Skeletal muscle satellite cell (primary cell): ENCODE measurements around the gene CASP2.
A peak's percentile ranks its signal among the peaks of the same experiment; 100 is the strongest.

Experiments used
- H3K27me3 ChIP-seq: 2 replicates; pipeline ENCODE4 v1.7.0; 2013; ENCODE audit warnings: low read length; ENCODE audit not compliant: control insufficient read depth, insufficient read depth
- H3K36me3 ChIP-seq: 2 replicates; pipeline ENCODE4 v1.7.0; 2013; ENCODE audit warnings: mild to moderate bottlenecking, control low read depth, low read length; ENCODE audit not compliant: insufficient read depth
- H3K4me1 ChIP-seq: 2 replicates; pipeline ENCODE4 v1.7.0; 2013; ENCODE audit warnings: low read length; ENCODE audit not compliant: control insufficient read depth, insufficient read depth
- H3K4me2 ChIP-seq: 2 replicates; pipeline ENCODE4 v1.7.0; 2013; ENCODE audit warnings: mild to moderate bottlenecking, low read length
- H3K4me3 ChIP-seq: 2 replicates; pipeline ENCODE4 v1.7.0; 2013; ENCODE audit warnings: low read length
- H3K9ac ChIP-seq: 2 replicates; pipeline ENCODE4 v1.7.0; 2013; ENCODE audit warnings: mild to moderate bottlenecking, low read depth, low read length, moderate library complexity
- H3K9me3 ChIP-seq: replicated peaks from 2 replicates; pipeline ENCODE4 v1.7.0; 2013; ENCODE audit warnings: mild to moderate bottlenecking, control low read depth, low read length

CASP2 gene

DNA sequence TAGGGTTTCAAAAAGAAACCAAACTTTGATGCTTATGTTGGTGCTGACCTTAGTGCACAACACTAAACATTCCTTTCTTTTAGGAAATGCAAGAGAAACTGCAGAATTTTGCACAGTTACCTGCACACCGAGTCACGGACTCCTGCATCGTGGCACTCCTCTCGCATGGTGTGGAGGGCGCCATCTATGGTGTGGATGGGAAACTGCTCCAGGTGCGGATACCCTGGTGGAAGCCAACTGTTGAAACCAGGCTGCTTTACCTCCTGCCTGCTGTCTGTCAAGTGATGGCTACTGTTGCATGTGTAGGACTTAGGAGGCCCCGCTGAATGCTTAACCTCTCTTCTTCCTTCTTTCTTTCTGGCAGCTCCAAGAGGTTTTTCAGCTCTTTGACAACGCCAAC lies 11.7 kb downstream of the CASP2 start:
- Histone ChIP-seq H3K27me3 (no peaks in the 10 kb centered on the region), H3K9me3 (no peaks in the 10 kb centered on the region), H3K4me3 (no peak overlapping the region), H3K36me3 (peaks cover 70% of the 10 kb centered on the region), H3K4me1 (peaks cover 14% of the 10 kb centered on the region), H3K4me2 (no peak overlapping the region), H3K9ac (no peak overlapping the region)

DNA sequence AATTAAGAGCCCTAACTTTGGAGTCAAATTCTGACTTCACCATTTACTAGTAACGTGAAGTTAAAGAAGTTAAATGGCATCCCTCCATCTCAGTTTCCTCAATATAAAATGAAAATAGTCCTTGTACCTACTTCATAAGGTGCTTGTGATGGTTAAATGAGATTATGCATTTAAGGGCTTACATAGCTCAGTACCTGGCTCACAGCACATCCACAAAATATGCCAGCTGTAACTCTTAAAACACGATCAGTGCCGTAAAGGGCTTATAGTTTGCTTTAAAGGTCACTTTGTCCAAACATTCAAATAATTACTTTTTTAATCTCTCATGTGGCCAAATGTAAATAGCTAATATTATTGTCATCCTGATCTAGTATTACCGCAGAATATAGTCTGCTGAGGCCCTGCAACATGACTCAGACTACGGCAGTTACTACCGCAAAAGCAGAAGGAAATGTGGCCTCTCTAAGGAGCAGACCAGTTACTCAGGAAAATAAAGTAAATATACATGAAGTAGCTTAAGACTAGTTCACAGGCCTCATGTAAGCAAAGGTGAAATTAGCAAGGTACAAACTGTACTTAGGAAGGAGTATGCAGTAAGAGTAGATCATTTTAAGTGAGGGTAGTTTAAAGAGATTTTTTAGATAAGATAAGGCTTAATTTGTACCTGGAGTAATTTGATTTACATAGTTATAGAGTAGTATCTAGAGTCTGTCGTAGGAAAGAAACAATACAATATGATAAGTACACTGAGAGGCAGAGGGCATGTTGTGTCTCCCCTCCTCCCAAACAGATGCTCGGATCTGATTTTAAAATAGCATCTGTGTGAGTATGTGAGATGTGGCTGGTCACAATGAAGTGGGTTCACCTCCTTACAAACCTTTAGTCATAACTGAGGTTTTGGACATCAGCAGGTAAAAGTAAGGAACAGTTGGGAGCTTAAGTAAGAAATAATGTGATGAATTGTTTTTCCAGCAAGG lies 13.1 kb downstream of the CASP2 start:
- no peaks in the 10 kb centered on the region for H3K27me3 ChIP-seq
- no peak overlapping the region for H3K9ac ChIP-seq
- peaks cover 75% of the 10 kb centered on the region for H3K36me3 ChIP-seq
- no peak overlapping the region for H3K4me3 ChIP-seq
- H3K9me3 ChIP-seq, result no peaks in the 10 kb centered on the region
- peaks cover 5% of the 10 kb centered on the region for H3K4me1 ChIP-seq
- no peak overlapping the region for H3K4me2 ChIP-seq

DNA sequence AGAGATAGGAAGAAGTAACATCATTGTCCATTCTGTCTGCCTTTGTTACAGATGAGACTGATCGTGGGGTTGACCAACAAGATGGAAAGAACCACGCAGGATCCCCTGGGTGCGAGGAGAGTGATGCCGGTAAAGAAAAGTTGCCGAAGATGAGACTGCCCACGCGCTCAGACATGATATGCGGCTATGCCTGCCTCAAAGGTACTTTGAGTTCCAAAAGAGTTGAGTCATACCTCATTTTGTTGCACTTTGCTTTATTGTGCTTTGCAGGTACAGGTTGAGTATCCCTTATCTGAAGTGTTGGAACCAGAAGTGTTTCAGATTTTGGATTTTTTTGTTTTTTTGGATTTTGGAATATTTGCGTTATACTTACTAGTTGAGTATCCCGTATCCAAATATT lies 15.6 kb downstream of the CASP2 start:
- peaks cover 76% of the 10 kb centered on the region for H3K36me3 ChIP-seq
- H3K4me1 ChIP-seq, result no peaks in the 10 kb centered on the region
- H3K9me3 ChIP-seq, result no peaks in the 10 kb centered on the region
- no peak overlapping the region for H3K4me2 ChIP-seq
- no peak overlapping the region for H3K9ac ChIP-seq
- no peaks in the 10 kb centered on the region for H3K27me3 ChIP-seq
- H3K4me3 ChIP-seq, result no peak overlapping the region

DNA sequence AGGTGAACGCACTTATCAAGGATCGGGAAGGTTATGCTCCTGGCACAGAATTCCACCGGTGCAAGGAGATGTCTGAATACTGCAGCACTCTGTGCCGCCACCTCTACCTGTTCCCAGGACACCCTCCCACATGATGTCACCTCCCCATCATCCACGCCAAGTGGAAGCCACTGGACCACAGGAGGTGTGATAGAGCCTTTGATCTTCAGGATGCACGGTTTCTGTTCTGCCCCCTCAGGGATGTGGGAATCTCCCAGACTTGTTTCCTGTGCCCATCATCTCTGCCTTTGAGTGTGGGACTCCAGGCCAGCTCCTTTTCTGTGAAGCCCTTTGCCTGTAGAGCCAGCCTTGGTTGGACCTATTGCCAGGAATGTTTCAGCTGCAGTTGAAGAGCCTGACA lies 16.8 kb downstream of the CASP2 start:
- H3K27me3 ChIP-seq, result no peaks in the 10 kb centered on the region
- H3K4me3 ChIP-seq, result no peak overlapping the region
- peaks cover 70% of the 10 kb centered on the region for H3K36me3 ChIP-seq
- H3K9ac ChIP-seq, result no peak overlapping the region
- no peak overlapping the region for H3K4me2 ChIP-seq
- no peaks in the 10 kb centered on the region for H3K4me1 ChIP-seq
- H3K9me3 ChIP-seq, result no peaks in the 10 kb centered on the region

DNA sequence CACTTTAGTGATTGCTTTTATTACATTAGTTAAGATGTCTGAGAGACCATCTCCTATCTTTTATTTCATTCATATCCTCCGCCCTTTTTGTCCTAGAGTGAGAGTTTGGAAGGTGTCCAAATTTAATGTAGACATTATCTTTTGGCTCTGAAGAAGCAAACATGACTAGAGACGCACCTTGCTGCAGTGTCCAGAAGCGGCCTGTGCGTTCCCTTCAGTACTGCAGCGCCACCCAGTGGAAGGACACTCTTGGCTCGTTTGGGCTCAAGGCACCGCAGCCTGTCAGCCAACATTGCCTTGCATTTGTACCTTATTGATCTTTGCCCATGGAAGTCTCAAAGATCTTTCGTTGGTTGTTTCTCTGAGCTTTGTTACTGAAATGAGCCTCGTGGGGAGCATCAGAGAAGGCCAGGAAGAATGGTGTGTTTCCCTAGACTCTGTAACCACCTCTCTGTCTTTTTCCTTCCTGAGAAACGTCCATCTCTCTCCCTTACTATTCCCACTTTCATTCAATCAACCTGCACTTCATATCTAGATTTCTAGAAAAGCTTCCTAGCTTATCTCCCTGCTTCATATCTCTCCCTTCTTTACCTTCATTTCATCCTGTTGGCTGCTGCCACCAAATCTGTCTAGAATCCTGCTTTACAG lies 17.4 kb downstream of the CASP2 start:
- H3K9me3 ChIP-seq, result no peaks in the 10 kb centered on the region
- no peaks in the 10 kb centered on the region for H3K4me1 ChIP-seq
- no peak overlapping the region for H3K9ac ChIP-seq
- H3K27me3 ChIP-seq, result no peaks in the 10 kb centered on the region
- no peak overlapping the region for H3K4me3 ChIP-seq
- H3K36me3 ChIP-seq, result peaks cover 64% of the 10 kb centered on the region
- H3K4me2 ChIP-seq, result no peak overlapping the region

DNA sequence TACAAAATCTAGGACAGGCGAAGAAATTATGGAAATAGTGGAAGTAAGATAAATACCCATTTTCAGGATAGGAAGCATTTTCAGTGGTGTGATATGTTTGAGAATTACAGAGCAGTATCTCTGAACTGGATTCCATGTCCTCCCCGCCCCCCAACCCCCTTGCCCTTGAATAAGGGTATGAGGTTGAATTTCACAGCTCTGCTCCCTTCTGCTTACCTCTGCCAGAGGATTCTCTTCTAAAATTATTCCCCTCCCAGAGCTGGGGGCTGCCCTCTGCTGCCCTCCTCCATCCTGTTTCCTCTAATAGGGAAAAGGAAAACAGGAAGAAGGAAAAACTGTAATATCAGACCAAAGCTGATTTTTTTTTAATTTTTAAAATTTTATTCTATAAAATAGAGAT lies 20.5 kb downstream of the CASP2 start:
- Histone ChIP-seq H3K4me3 (no peak overlapping the region), H3K4me2 (no peak overlapping the region), H3K9ac (no peak overlapping the region), H3K27me3 (no peaks in the 10 kb centered on the region), H3K4me1 (no peaks in the 10 kb centered on the region), H3K36me3 (peaks cover 36% of the 10 kb centered on the region), H3K9me3 (no peaks in the 10 kb centered on the region)

DNA sequence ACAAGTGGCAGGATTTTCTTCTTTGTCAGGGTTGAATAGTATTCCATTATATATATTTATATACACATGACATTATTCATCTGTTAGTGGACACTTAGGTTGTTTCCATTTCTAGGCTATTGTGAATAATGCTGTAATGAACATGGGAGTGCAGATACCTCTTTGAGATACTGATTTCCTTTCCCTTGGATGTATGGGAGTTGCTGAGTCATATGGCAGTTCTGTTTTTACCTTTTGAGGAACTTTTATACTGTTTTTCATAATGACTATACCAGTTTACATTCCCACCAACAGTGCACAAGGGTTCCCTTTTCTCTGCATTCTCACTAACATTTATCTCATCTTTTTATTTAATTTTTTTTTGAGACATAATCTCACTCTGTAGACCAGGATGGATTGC lies 26.0 kb downstream of the CASP2 start:
- Histone ChIP-seq H3K4me1 (peaks cover 9% of the 10 kb centered on the region), H3K27me3 (no peaks in the 10 kb centered on the region), H3K9ac (no peak overlapping the region), H3K36me3 (no peaks in the 10 kb centered on the region), H3K4me2 (no peak overlapping the region), H3K9me3 (no peaks in the 10 kb centered on the region), H3K4me3 (no peak overlapping the region)

DNA sequence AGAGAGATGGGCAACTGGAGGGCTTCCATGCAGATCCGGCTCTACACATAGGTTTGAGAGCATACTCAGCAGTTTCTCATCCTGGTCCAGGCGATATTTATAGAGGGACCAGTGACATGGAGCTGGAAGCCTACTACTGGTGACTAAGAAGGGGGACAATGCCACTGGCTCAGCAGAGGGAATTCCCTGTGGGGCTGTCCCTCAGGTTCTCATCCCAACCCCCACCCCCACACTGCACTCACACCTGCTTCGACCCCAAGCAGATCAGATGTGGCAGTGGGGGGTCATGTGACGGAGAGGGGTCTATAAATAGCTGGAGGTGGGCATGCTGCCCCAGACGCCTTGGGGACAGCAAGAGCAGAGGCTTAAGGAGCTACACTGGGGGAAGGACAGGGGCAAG lies 27.6 kb downstream of the CASP2 start, which contains the start of gene CLCN1:
CLCN1 (plus strand) TSS at position 336 of the 400 bp plus-strand sequence. CDS start 102 bp downstream, outside the sequence.
- Histone ChIP-seq H3K9me3 (no peaks in the 10 kb centered on the region), H3K9ac (no peak within 1 kb of the TSS), H3K4me2 (no peak within 1 kb of the TSS), H3K27me3 (no peaks in the 10 kb centered on the region), H3K4me1 (peaks cover 11% of the 10 kb centered on the region), H3K4me3 (no peak within 1 kb of the TSS), H3K36me3 (no peaks in the 10 kb centered on the region)

DNA sequence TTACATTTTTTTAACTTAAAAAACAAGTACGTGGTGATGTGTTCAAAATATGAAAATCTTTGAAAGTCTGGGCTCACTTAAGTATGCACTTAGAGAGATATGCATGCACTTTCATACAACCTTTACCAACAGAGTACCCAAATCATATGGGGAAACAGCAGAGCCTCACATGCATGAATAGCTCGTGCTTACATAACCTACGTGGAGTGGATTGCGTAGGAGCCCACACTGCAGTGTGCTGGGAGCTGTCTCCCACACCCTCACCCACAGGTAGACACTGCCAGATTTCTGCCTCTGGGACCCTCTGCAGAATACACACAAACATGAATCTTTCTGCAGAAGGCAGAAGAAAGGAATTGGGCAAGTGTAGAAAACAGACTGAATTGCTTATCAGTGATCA lies 28.3 kb downstream of the CASP2 start:
- H3K4me1 ChIP-seq, result peaks cover 11% of the 10 kb centered on the region
- H3K4me2 ChIP-seq, result no peak overlapping the region
- H3K36me3 ChIP-seq, result no peaks in the 10 kb centered on the region
- H3K4me3 ChIP-seq, result no peak overlapping the region
- no peaks in the 10 kb centered on the region for H3K27me3 ChIP-seq
- no peaks in the 10 kb centered on the region for H3K9me3 ChIP-seq
- no peak overlapping the region for H3K9ac ChIP-seq

DNA sequence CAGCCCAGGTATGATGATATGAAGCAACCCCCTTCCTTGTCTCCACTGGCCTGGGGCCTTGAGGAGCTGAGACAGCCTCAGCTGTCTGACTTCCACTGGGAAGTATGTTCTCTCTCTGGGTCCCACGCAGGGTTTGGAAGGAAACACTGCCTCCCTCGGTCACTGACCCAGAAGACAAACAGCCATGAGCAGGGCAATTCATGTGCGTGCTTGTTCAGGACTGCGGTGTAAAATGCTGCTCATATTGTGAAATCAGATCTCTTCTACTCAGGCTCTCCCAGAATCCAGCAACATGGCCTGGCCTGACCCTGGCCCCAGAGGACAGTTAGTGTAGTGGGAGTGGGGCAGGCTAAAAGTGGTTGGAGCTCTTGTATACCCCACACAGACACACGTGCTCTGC lies 30.5 kb downstream of the CASP2 start:
- H3K36me3 ChIP-seq, result no peaks in the 10 kb centered on the region
- H3K4me1 ChIP-seq, result peaks cover 11% of the 10 kb centered on the region

DNA sequence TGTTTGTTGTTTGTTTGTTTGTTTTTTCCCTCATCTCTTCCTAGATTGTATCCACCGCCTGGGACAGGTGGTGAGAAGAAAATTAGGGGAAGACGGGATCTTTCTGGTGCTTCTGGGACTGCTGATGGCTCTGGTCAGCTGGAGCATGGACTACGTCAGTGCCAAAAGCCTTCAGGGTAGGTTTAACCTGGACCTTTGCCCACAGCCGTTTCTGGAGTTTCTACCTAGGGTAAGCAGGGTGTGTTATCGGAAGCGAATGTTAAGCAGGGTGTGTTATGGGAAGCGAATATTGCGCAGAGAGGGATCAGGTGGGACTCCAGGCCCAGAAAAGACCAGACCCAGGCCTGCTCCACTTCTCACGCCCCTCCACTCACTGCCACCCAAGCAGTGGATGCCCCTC lies 32.5 kb downstream of the CASP2 start:
- no peak overlapping the region for H3K4me3 ChIP-seq
- no peaks in the 10 kb centered on the region for H3K9me3 ChIP-seq
- H3K4me1 ChIP-seq, result peaks cover 11% of the 10 kb centered on the region
- H3K9ac ChIP-seq, result no peak overlapping the region
- no peak overlapping the region for H3K4me2 ChIP-seq
- H3K27me3 ChIP-seq, result no peaks in the 10 kb centered on the region
- no peaks in the 10 kb centered on the region for H3K36me3 ChIP-seq

More for the DNA sequence above, 30.5 kb downstream of the CASP2 start:
- H3K9ac ChIP-seq, result peak overlapping the region; percentile 6
- no peak overlapping the region for H3K4me3 ChIP-seq
- H3K4me2 ChIP-seq, result peak overlapping the region; percentile 10
- no peaks in the 10 kb centered on the region for H3K9me3 ChIP-seq
- H3K27me3 ChIP-seq, result no peaks in the 10 kb centered on the region
